IgD-negative memory B cell (primary cell): ENCODE measurements around the gene ADAMTS16. TPM values are rescaled to one million over a fixed set of nuclear protein-coding genes. Genes with fewer than 3 reads are reported as not detected.

Experiments
- H3K27ac Mint-ChIP-seq, 3 donors: one replicate each; pipeline ENCODE4 v1.8.0; 2020 to 2022; ENCODE audit warnings: mild to moderate bottlenecking in 3 of 3, mixed read lengths in 3 of 3, moderate library complexity in 1 of 3
- H3K27me3 Mint-ChIP-seq: one replicate; pipeline ENCODE4 v1.8.0; 2021; ENCODE audit warnings: mixed read lengths
- H3K36me3 Mint-ChIP-seq: one replicate; pipeline ENCODE4 v1.8.0; 2020; ENCODE audit warnings: mild to moderate bottlenecking, mixed read lengths
- H3K4me1 Mint-ChIP-seq, 3 donors: one replicate each; pipeline ENCODE4 v1.8.0; 2020 to 2022; ENCODE audit warnings: mixed read lengths in 3 of 3, mild to moderate bottlenecking in 1 of 3
- H3K4me3 Mint-ChIP-seq, 4 donors: one replicate each; pipeline ENCODE4 v1.8.0; 2020 to 2022; ENCODE audit warnings: mild to moderate bottlenecking in 4 of 4, mixed read lengths in 4 of 4, moderate library complexity in 3 of 4
- H3K9me3 Mint-ChIP-seq, 3 donors: one replicate each; pipeline ENCODE4 v1.8.0; 2020 to 2021; ENCODE audit warnings: mixed read lengths in 3 of 3, mild to moderate bottlenecking in 1 of 3
- polyA plus RNA-seq: library from polyadenylated mRNA; unstranded; fragments of 300-500 nt; fragmentation: Illumina TruSeq; gene quantifications from one replicate; pipeline ENCODE4 v1.2.3, GENCODE V29; 2021

ADAMTS16 gene
- polyA plus RNA-seq, 1 donor from 2014 or later: not detected

DNA sequence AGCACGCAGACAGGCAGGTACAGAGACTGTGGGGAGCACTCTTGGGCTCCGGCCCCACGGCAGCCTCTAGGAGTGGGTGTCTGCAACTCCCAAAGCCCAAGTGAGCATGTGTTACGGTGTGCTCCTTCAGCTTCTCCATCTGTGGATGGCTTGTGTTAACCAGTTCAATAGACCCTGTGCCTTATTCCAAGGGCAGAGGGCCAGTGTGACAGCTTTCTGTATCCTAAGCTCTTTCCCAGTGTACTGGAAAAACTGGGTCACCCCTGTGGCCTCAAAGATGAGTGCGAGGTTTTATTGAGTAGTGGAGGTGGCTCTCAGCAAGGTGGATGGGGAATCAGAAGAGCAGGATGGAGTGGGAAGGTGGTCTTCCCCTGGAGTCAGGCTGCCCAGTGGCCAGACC is 78.3 kb downstream of the ADAMTS16 start:
- Mint-ChIP-seq H3K4me3 (no peak overlapping the region), H3K4me1 (no peaks in the 10 kb centered on the region), H3K27ac (no peak overlapping the region), H3K27me3 (no peaks in the 10 kb centered on the region), H3K36me3 (peaks cover 1% of the 10 kb centered on the region), H3K9me3 (peaks cover 0 to 1% (median 1%) of the 10 kb centered on the region in 3 donors)

DNA sequence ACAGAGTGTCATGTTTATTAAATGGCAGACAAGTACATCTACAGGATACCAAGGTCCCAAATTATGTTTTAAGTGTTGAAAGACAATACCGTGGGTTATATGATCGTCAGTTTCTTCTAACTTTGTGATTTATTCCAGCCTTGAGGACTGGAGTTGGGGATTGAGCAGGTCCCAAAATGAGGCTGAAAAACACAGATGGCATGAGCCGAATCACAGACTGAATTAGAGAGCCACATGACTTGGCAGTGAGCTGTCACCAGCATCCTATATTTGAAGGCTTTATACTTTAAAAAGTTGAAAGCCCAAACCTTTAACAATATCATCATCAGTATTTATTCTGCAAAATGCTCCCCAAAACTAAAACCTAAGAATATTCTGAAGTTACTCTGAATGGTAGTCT is 79.4 kb downstream of the ADAMTS16 start:
- Mint-ChIP-seq H3K27me3 (no peaks in the 10 kb centered on the region), H3K9me3 (peaks cover 0 to 1% (median 1%) of the 10 kb centered on the region in 3 donors), H3K4me3 (no peak overlapping the region), H3K27ac (no peak overlapping the region), H3K36me3 (peaks cover 1% of the 10 kb centered on the region), H3K4me1 (no peaks in the 10 kb centered on the region)

DNA sequence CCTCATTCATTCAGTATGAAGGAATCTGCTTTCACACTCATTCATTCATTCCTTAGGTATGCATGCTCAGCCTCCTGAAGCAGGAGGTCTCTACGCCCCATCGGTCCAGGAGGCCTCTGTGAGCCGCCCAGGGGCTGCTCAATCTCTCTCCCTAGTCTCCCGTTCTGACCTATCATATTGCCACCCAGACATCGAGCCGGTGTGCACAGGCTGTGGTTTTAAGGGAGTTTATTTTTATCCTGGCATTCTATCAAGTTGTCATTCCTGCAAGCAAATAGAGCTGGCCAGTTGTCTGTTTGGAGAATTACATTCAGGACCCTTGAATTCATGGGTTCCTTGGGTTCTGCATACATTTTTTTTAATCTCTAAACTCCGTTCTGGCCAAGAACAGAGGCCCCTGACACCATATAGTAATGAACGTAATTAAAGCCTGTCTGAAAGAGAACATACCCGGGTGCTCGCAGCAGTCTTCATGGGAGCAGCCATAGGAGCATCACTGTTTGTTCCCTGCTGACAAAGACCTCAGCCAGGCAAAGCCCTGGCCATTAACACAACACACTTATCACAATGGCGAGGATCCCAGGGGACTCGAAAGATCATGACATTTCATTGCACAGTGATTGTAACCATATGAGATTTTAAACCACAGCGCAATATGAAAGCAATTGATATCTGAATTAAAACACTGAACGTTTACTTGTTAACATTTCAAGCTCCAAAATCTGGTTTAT is 80.9 kb downstream of the ADAMTS16 start:
- Mint-ChIP-seq H3K36me3 (peaks cover 1% of the 10 kb centered on the region), H3K4me1 (no peaks in the 10 kb centered on the region), H3K27me3 (no peaks in the 10 kb centered on the region), H3K9me3 (peaks cover 0 to 1% (median 1%) of the 10 kb centered on the region in 3 donors), H3K4me3 (no peak overlapping the region), H3K27ac (peak overlapping the region in 1 of 3 donors; percentile 51)

DNA sequence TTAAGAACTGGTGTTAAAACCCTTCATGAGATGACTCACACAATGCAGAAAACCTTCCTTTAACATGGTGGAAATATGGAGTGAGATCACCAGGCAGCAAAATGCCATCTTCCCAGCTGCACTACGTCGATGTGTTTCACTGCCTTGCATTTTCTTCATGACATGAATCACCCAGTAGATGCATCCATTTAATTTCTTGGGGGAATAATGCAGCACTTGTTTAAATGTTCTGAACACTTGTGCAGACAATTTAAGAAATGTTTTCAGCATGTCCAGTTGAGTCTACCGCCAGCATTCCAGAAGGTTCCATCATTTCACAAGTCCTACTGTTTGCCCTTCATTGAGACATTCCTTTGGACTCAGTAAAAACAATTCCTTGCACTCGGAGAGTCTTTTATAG is 81.6 kb downstream of the ADAMTS16 start:
- no peak overlapping the region for H3K27ac Mint-ChIP-seq
- H3K4me1 Mint-ChIP-seq: no peaks in the 10 kb centered on the region
- H3K9me3 Mint-ChIP-seq: peaks cover 0 to 1% (median 1%) of the 10 kb centered on the region in 3 donors
- H3K4me3 Mint-ChIP-seq: no peak overlapping the region
- no peaks in the 10 kb centered on the region for H3K27me3 Mint-ChIP-seq
- no peaks in the 10 kb centered on the region for H3K36me3 Mint-ChIP-seq

DNA sequence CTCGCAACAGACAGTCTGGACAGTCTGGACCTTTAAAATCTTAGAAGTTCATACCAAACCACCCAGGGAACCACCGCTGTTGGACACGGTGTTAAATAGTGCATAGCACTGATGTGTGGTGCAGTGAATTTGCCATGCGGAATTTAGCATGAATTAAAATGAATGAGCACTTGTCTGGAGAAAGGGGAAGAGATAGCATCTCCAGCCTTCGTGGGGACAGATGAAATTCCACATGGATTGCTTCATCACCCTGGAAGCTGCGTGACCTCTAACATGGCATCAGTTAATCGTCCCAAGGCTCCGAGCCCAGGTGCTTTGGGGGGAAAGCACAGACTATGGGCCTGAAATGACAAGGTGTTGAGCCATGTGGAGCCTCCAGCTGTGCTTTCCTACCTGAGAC is 91.4 kb downstream of the ADAMTS16 start:
- Mint-ChIP-seq H3K9me3 (peaks cover 2 to 3% (median 2%) of the 10 kb centered on the region in 3 donors), H3K4me3 (no peak overlapping the region), H3K4me1 (no peaks in the 10 kb centered on the region), H3K27me3 (no peaks in the 10 kb centered on the region), H3K36me3 (no peaks in the 10 kb centered on the region), H3K27ac (no peak overlapping the region)

DNA sequence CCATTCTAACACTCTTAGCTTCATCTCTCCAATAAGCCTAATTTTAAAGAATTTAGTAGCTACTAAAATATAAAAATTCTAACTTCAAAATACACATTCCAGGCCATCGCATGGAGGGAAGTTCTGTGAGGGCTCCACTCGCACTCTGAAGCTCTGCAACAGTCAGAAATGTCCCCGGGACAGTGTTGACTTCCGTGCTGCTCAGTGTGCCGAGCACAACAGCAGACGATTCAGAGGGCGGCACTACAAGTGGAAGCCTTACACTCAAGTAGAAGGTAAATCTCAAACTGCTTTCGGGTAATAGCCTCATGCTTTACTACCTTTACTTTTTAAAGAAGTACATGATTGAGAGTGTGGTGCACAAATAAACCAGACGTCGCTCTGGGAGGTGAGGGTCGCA is 94.8 kb downstream of the ADAMTS16 start:
- H3K4me1 Mint-ChIP-seq: no peaks in the 10 kb centered on the region
- no peaks in the 10 kb centered on the region for H3K27me3 Mint-ChIP-seq
- no peak overlapping the region for H3K4me3 Mint-ChIP-seq
- no peaks in the 10 kb centered on the region for H3K36me3 Mint-ChIP-seq
- peaks cover 0 to 2% (median 2%) of the 10 kb centered on the region in 3 donors for H3K9me3 Mint-ChIP-seq
- no peak overlapping the region for H3K27ac Mint-ChIP-seq

DNA sequence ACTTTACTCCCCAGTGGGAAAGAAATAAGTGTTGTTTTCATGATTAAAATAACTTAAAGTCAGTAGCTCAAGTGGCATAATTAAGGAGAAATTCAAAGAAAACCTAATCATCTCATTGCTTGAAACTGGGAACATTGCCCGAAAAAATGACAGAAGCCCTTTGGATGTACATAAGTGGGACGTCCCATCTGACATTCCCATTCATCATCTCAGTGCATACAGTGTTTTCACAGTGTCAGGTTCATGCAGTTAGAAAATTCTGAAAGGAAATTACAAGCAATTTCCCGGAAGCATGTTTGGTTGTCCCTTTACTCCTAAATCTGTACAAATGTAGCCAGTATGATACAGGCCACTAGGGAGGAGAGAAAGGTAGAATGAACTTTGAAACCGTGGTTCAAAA is 95.6 kb downstream of the ADAMTS16 start:
- Mint-ChIP-seq H3K9me3 (peaks cover 0 to 2% (median 0%) of the 10 kb centered on the region in 3 donors), H3K4me3 (no peak overlapping the region)

DNA sequence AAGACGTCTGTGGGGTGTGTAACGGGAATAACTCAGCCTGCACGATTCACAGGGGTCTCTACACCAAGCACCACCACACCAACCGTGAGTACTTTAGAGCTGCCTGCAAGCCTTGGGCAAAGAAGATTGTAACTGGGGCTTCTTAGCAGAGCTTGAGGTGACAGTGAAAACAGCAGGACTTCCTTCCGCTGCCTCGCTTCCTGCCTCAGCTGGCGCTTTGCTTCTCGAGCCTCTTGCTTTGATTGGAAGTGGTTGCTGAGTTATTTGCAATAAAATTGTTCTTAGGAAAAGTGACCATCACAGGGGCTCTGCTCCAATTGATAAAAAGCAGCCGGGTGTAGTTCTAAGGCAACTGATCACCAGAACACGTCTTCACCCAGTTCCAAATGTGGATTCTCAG is 99.1 kb downstream of the ADAMTS16 start:
- Mint-ChIP-seq H3K27me3 (no peaks in the 10 kb centered on the region), H3K27ac (no peak overlapping the region), H3K4me1 (no peaks in the 10 kb centered on the region), H3K4me3 (no peak overlapping the region), H3K36me3 (no peaks in the 10 kb centered on the region), H3K9me3 (peaks cover 0 to 2% (median 0%) of the 10 kb centered on the region in 3 donors)

More for the DNA sequence above, 95.6 kb downstream of the ADAMTS16 start:
- no peaks in the 10 kb centered on the region for H3K4me1 Mint-ChIP-seq
- H3K36me3 Mint-ChIP-seq: no peaks in the 10 kb centered on the region
- no peak overlapping the region for H3K27ac Mint-ChIP-seq
- H3K27me3 Mint-ChIP-seq: no peaks in the 10 kb centered on the region

DNA sequence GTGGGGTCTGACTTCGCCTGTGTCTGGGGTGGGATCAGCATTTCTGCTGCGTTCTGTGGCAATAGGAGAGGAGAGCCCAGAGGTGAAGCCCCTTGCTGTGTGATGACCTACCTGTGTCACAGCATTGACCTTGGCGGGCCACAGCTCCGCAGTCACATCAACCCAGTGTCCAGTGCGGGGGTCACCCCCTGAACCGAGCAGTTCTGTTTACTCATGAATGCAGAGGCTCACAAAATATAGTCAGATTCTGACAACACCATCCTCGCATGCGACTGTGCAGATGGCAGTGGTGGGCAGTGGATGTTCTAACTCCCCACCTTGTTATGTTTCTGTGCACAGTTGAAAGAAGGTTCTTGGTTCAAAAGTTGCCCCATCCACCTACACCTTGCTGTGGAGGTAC is 100.1 kb downstream of the ADAMTS16 start:
- Mint-ChIP-seq H3K4me3 (no peak overlapping the region), H3K9me3 (peaks cover 0 to 3% (median 2%) of the 10 kb centered on the region in 3 donors), H3K36me3 (no peaks in the 10 kb centered on the region), H3K27ac (no peak overlapping the region), H3K27me3 (no peaks in the 10 kb centered on the region), H3K4me1 (no peaks in the 10 kb centered on the region)

DNA sequence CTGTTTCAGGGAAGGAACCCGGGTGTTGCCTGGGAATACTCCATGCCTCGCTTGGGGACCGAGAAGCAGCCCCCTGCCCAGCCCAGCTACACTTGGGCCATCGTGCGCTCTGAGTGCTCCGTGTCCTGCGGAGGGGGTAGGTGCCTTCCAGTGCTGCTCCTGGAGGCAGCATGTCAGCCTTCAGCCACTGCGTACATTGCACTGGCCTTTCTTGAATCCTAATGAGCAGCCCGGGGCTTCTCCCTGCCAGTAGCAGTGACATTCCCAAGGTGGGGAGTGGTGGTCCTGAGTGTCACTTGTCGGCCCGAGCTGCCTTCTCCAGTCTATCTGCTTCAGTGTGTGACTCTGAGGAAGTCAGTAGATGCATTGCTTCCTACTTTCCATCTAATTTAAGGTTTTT is 101.9 kb downstream of the ADAMTS16 start:
- Mint-ChIP-seq H3K9me3 (peaks cover 0 to 3% (median 2%) of the 10 kb centered on the region in 3 donors), H3K4me1 (no peaks in the 10 kb centered on the region), H3K27me3 (no peaks in the 10 kb centered on the region), H3K4me3 (no peak overlapping the region), H3K27ac (no peak overlapping the region), H3K36me3 (no peaks in the 10 kb centered on the region)

DNA sequence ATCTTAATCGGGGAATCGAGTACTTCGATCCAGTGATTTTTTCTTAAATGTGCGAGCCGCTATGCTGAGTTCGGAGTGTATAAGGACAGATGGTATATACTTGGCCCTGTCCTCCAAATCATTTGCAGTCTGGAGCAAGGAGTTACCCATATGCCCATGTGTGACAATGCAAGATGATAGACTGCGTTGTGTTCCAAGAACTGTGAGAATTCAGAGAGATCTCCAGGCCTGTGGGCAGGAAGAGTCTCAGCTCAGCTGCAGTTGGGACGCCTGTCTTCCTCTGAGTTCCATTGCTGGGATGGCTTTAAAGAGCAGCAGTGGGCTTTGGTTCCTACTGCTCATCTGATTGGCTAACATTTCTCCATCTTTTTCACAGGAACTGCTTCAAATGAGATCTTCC is 106.6 kb downstream of the ADAMTS16 start:
- Mint-ChIP-seq H3K9me3 (peaks cover 0 to 7% (median 0%) of the 10 kb centered on the region in 3 donors), H3K36me3 (no peaks in the 10 kb centered on the region), H3K4me1 (no peaks in the 10 kb centered on the region), H3K27ac (no peak overlapping the region), H3K27me3 (no peaks in the 10 kb centered on the region), H3K4me3 (no peak overlapping the region)

DNA sequence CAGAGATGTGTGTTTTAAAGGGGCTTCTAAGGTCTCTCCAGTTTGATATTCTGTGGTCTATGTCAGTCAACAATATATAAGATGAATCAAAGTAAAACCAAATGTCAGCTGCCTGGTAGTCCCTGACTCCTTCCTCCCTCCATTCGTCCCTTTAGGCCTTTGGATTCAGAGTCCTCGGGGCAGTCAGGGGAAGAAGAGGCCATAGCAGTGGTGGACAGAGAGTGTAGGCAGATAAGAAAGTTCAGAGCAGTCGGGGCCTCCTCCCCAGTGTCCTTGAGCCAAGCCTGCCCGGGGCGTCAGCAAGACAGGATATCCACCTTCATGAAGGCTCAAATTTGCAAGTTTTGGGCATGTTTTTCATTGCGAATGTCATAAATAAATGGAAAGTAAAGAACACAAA is 110.6 kb downstream of the ADAMTS16 start:
- Mint-ChIP-seq H3K4me1 (peaks cover 0 to 2% (median 0%) of the 10 kb centered on the region in 3 donors), H3K27me3 (no peaks in the 10 kb centered on the region), H3K27ac (no peak overlapping the region), H3K4me3 (no peak overlapping the region), H3K9me3 (peaks cover 0 to 13% (median 10%) of the 10 kb centered on the region in 3 donors), H3K36me3 (no peaks in the 10 kb centered on the region)

DNA sequence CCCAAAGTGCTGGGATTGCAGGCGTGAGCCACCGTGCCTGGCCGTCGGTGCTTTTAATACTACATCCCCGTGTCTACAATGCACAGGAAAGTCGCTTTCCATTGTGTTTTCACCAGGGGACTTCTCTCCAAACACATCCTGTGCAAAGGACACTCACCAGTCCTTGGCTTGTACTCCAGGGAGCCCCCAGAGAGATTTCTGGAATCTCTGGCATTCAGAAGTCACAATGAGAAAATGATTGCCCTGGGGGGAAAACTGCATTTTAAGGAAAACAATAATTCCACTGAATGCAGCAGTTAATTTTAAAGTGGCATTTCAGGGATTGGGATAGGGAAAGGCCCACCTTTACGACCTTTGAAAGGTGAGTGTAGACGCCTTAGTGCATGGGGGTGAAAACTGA is 112.0 kb downstream of the ADAMTS16 start:
- no peak overlapping the region for H3K4me3 Mint-ChIP-seq
- peaks cover 0 to 2% (median 0%) of the 10 kb centered on the region in 3 donors for H3K4me1 Mint-ChIP-seq
- peaks cover 0 to 17% (median 15%) of the 10 kb centered on the region in 3 donors for H3K9me3 Mint-ChIP-seq
- H3K27ac Mint-ChIP-seq: no peak overlapping the region
- H3K27me3 Mint-ChIP-seq: no peaks in the 10 kb centered on the region
- H3K36me3 Mint-ChIP-seq: no peaks in the 10 kb centered on the region

DNA sequence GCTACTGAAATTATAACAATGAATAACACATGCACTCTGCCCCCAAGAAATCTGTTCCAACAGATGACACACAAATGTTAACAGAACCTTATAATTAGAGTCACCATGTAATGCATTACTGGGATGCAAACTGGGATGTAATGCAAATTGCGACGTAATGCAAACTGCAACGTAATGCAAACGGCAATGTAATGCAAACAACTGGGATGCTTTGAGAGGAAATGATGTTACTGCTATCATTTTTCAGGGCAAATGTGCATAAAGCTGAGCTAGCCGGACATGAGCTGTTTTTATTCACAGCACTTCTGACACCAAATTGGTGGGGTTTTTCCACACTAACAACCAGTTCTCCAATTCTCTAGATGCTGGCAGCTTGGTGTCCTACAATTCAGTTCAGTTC is 117.2 kb downstream of the ADAMTS16 start:
- H3K4me1 Mint-ChIP-seq: peaks cover 0 to 2% (median 0%) of the 10 kb centered on the region in 3 donors
- no peaks in the 10 kb centered on the region for H3K27me3 Mint-ChIP-seq
- H3K4me3 Mint-ChIP-seq: no peak overlapping the region
- H3K9me3 Mint-ChIP-seq: peaks cover 0 to 17% (median 13%) of the 10 kb centered on the region in 3 donors
- no peaks in the 10 kb centered on the region for H3K36me3 Mint-ChIP-seq
- H3K27ac Mint-ChIP-seq: no peak overlapping the region

DNA sequence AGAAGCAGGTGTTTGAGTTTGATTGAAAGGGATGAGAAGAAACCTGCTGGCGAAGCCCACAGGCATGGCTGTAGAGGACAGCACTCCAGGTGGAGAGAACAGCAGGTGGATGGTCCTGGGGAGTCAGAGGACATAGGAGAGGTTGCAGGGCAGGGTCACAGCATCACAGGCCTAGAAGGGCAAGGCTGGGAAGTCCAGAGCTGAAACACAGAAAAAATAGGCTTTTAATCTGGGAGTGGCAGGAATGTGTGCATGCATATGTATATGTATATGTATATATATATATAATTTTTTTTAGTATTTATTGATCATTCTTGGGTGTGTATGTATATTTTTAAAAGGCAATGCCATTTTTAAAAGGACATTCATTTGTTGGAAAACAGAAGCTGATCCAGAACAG is 118.4 kb downstream of the ADAMTS16 start:
- no peaks in the 10 kb centered on the region for H3K36me3 Mint-ChIP-seq
- no peak overlapping the region for H3K4me3 Mint-ChIP-seq
- H3K27me3 Mint-ChIP-seq: no peaks in the 10 kb centered on the region
- no peaks in the 10 kb centered on the region for H3K4me1 Mint-ChIP-seq
- H3K27ac Mint-ChIP-seq: no peak overlapping the region
- H3K9me3 Mint-ChIP-seq: peaks cover 0 to 17% (median 15%) of the 10 kb centered on the region in 3 donors

DNA sequence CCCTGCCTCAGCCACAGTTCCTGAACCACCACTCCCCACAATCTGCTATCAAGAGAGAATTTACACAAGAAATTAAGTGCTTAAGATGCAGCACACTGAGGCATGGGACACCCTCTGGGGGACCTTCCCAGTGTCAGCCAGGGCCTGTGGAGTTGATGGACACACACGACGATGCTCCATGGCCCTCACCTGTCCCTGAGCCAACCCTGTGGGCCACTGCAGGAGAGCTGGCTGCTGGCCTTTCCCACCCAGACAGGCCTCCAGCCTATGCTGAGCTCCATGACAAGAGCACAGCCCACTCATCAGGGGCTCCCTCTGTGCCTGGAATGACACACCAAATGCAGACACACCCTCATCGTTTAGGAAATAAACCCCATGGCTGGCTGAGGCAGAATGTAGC is 124.6 kb downstream of the ADAMTS16 start:
- H3K9me3 Mint-ChIP-seq: peaks cover 0 to 9% (median 0%) of the 10 kb centered on the region in 3 donors
- peaks cover 2% of the 10 kb centered on the region for H3K27me3 Mint-ChIP-seq
- H3K4me3 Mint-ChIP-seq: no peak overlapping the region
- no peak overlapping the region for H3K27ac Mint-ChIP-seq
- no peaks in the 10 kb centered on the region for H3K36me3 Mint-ChIP-seq
- no peaks in the 10 kb centered on the region for H3K4me1 Mint-ChIP-seq
